Endodermal cell (in vitro differentiated cells): ENCODE data around the gene IMP4. TPM values are rescaled to one million over a fixed set of nuclear protein-coding genes. Genes with fewer than 3 reads are reported as not detected.

Experiments
- DNase-seq: peaks from one replicate; pipeline ENCODE4 v3.0.0-alpha.2; 2017
- H3K27ac ChIP-seq: 2 replicates; pipeline ENCODE4 v1.5.1; 2013; ENCODE audit warnings: mild to moderate bottlenecking, low read depth, low read length, moderate library complexity
- H3K27me3 ChIP-seq: 2 replicates; pipeline ENCODE4 v1.6.1; 2013; ENCODE audit warnings: mild to moderate bottlenecking, low read length, moderate library complexity; ENCODE audit not compliant: insufficient read depth, control insufficient read depth, poor library complexity, severe bottlenecking
- H3K36me3 ChIP-seq: 2 replicates; pipeline ENCODE4 v1.7.0; 2013; ENCODE audit warnings: mild to moderate bottlenecking, low read length, moderate library complexity; ENCODE audit not compliant: control insufficient read depth, insufficient read depth
- H3K4me1 ChIP-seq: one replicate; pipeline ENCODE4 v1.7.0; 2013; ENCODE audit warnings: low read length; ENCODE audit not compliant: control insufficient read depth, insufficient read depth
- H3K4me3 ChIP-seq: 2 replicates; pipeline ENCODE4 v1.5.1; 2013; ENCODE audit warnings: mild to moderate bottlenecking, low read length, moderate library complexity
- H3K9ac ChIP-seq: 2 replicates; pipeline ENCODE4 v1.6.1; 2013; ENCODE audit warnings: mild to moderate bottlenecking, low read length, moderate library complexity; ENCODE audit not compliant: poor library complexity, severe bottlenecking; ENCODE audit errors: extremely low read depth
- H3K9me3 ChIP-seq: 2 replicates; pipeline ENCODE4 v1.6.1; 2013; ENCODE audit warnings: mild to moderate bottlenecking, low read length, moderate library complexity; ENCODE audit not compliant: control insufficient read depth
- H3K27ac Mint-ChIP-seq: 2 replicates; pipeline ENCODE4 v1.8.0; 2020; ENCODE audit warnings: mixed read lengths
- H3K27me3 Mint-ChIP-seq: 2 replicates; pipeline ENCODE4 v1.8.0; 2021; ENCODE audit warnings: mild to moderate bottlenecking, mixed read lengths; ENCODE audit not compliant: insufficient read depth
- H3K36me3 Mint-ChIP-seq: 2 replicates; pipeline ENCODE4 v1.8.0; 2020; ENCODE audit warnings: low read depth, mixed read lengths
- H3K4me1 Mint-ChIP-seq: 2 replicates; pipeline ENCODE4 v1.8.0; 2020; ENCODE audit warnings: mixed read lengths
- H3K4me3 Mint-ChIP-seq: 2 replicates; pipeline ENCODE4 v1.8.0; 2020; ENCODE audit warnings: mild to moderate bottlenecking, moderate library complexity, mixed read lengths
- H3K9me3 Mint-ChIP-seq: 2 replicates; pipeline ENCODE4 v1.8.0; 2020; ENCODE audit warnings: mild to moderate bottlenecking, mixed read lengths
- WGBS, 2 experiments: methylation state at CpG; one replicate each; pipeline versions ENCODE4 v1.1.5 to v1.1.7; 2013; ENCODE audit warnings: missing lambda C conversion rate in 2 of 2, mixed read lengths in 1 of 2; ENCODE audit not compliant: insufficient coverage in 1 of 2, insufficient read length in 1 of 2; 5-methylcytosine and 5-hydroxymethylcytosine counted together
- total RNA-seq, 2 donors: library from RNA; stranded (reverse); fragmentation: NEBNext Ultra II Directional in 1 of 2; extraction: Animal tissue kit (Norgen Biotek cat#: 25700) in 1 of 2; gene quantifications; 2 replicates in 1 of 2; 3 replicates in 1 of 2; pipeline ENCODE4 v1.2.1, GENCODE V29; 2021
- TF ChIP-seq, protein P1 (sequence below): fragments of 200-600 bp; sonication (generic); conservative IDR thresholded peaks from 2 replicates; pipeline ENCODE4 v1.5.0; 2021; ENCODE audit warnings: antibody characterized with exemption, mild to moderate bottlenecking

Gene IMP4
- total RNA-seq, 2 donors from 2014 or later = 47.1 to 55.1 TPM

DNA sequence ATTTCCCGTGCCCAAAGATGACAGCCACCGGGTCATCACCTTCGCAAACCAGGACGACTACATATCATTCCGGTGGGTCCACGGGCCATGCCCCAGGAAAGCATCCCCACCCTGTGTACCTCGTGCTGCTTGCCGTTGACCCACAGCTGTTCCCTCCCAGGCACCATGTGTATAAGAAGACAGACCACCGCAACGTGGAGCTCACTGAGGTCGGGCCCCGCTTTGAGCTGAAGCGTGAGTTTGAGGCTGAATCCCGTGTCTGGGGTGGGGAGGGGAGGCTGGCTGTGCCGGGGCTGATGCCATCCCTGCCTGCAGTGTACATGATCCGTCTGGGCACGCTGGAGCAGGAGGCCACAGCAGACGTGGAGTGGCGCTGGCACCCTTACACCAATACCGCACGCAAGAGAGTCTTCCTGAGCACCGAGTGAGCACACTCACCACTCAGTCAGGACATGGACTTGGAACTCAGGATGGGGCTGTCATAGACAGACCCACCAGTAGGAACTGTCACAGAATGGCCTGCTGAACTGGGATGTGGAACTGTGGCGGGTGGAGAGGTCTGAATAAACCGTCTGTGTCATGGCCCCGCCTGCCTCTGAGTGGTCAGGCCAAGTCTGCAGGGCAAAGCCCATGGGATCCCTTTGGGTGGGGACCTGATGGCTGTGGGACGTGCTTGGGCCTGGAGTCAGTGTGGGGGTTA is 3.5 kb downstream of the IMP4 start:
- Mint-ChIP-seq H3K4me1 (peaks cover 3% of the 10 kb centered on the region), H3K9me3 (no peaks in the 10 kb centered on the region), H3K27ac (no peak overlapping the region), H3K27me3 (no peaks in the 10 kb centered on the region), H3K4me3 (no peak overlapping the region), H3K36me3 (peaks cover 43% of the 10 kb centered on the region)
- Histone ChIP-seq H3K27me3 (no peaks in the 10 kb centered on the region), H3K36me3 (peaks cover 51% of the 10 kb centered on the region), H3K9me3 (no peaks in the 10 kb centered on the region), H3K4me3 (no peak overlapping the region), H3K27ac (no peak overlapping the region), H3K4me1 (no peaks in the 10 kb centered on the region), H3K9ac (no peak overlapping the region)
- 95 to 99% methylated on average over 17 to 26 of the region's 26 CpGs for WGBS, 2 experiments
- DNase-seq = no peak
- TF ChIP-seq, protein P1, sequence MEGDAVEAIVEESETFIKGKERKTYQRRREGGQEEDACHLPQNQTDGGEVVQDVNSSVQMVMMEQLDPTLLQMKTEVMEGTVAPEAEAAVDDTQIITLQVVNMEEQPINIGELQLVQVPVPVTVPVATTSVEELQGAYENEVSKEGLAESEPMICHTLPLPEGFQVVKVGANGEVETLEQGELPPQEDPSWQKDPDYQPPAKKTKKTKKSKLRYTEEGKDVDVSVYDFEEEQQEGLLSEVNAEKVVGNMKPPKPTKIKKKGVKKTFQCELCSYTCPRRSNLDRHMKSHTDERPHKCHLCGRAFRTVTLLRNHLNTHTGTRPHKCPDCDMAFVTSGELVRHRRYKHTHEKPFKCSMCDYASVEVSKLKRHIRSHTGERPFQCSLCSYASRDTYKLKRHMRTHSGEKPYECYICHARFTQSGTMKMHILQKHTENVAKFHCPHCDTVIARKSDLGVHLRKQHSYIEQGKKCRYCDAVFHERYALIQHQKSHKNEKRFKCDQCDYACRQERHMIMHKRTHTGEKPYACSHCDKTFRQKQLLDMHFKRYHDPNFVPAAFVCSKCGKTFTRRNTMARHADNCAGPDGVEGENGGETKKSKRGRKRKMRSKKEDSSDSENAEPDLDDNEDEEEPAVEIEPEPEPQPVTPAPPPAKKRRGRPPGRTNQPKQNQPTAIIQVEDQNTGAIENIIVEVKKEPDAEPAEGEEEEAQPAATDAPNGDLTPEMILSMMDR = no peak

DNA sequence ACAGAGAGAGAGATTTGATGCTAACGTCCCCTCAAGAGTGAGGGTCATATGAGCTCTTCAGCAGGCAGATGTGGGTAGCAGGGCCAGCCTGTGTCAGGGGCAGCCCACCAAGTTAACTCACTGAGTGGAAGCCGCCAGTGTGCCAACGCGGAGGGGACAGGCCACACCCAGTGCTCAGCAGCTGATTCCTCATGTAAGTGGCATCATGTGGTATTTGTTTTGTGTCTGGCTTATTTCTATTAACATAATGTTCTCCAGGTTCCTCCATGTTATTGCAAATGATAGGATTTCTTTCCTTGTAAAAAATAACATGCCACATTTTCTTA is 4.0 kb downstream of the IMP4 start:
- no peak overlapping the region for H3K4me3 ChIP-seq
- Mint-ChIP-seq H3K27ac (no peak overlapping the region), H3K36me3 (peaks cover 43% of the 10 kb centered on the region), H3K4me1 (no peaks in the 10 kb centered on the region), H3K9me3 (no peaks in the 10 kb centered on the region), H3K4me3 (no peak overlapping the region), H3K27me3 (no peaks in the 10 kb centered on the region)
- TF ChIP-seq, protein P1 = no peak
- 99 to 100% methylated on average over 1 to 4 of the region's 4 CpGs for WGBS, 2 experiments
- no peak for DNase-seq
- H3K27me3 ChIP-seq = no peaks in the 10 kb centered on the region
- no peak overlapping the region for H3K9ac ChIP-seq
- no peaks in the 10 kb centered on the region for H3K9me3 ChIP-seq
- no peak overlapping the region for H3K27ac ChIP-seq
- H3K36me3 ChIP-seq = peaks cover 51% of the 10 kb centered on the region
- no peaks in the 10 kb centered on the region for H3K4me1 ChIP-seq

DNA sequence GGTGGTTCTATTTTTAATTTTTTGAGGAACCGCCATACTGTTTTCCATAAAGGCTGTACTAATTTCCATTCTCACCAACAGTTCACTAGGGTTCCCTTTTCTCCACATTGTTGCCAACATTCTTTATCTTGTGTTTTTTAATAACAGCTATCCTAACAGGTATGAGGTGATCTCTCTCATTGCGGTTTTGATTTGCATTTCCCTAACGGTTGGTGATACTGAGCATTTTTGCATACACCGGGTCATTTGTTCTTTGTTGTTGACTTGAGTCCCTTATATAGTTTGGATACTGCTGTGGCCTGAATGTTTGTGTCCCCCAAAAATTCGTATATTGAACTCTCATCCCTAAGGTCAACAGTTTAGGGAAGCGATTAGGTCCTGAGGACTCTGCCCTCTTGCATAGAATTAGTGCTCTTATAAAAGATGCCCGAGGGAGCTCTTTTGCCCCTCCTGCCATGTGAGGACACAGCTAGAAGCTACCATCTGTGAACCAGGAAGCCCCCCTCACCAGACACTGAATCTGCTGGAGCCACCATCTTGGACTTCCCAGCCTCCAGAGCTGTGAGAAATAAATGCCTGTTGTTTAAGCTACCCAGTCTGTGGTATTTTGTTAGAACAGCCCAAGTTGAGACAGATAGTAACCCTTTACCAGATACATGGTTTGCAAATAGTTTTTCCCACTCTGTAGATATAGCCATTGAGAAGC is 4.7 kb downstream of the IMP4 start:
- Mint-ChIP-seq H3K4me3 (no peak overlapping the region), H3K4me1 (no peaks in the 10 kb centered on the region)

More for the DNA sequence above, 4.7 kb downstream of the IMP4 start:
- TF ChIP-seq, protein P1 = no peak
- Histone ChIP-seq H3K4me3 (no peak overlapping the region), H3K36me3 (peaks cover 51% of the 10 kb centered on the region), H3K27me3 (no peaks in the 10 kb centered on the region), H3K27ac (no peak overlapping the region), H3K9ac (no peak overlapping the region), H3K4me1 (no peaks in the 10 kb centered on the region), H3K9me3 (no peaks in the 10 kb centered on the region)
- no peak for DNase-seq
- 96 to 100% methylated on average over 6 to 7 of the region's 7 CpGs for WGBS, 2 experiments
- H3K9me3 Mint-ChIP-seq = no peaks in the 10 kb centered on the region
- peaks cover 43% of the 10 kb centered on the region for H3K36me3 Mint-ChIP-seq
- H3K27me3 Mint-ChIP-seq = no peaks in the 10 kb centered on the region
- H3K27ac Mint-ChIP-seq = no peak overlapping the region
